NCI-H510A (cell line): Measurements from ENCODE around the gene WDR35.

ENCODE experiments used
- DNase-seq: peaks from one replicate; lab custom pipeline; 2025; lab: John Stamatoyannopoulos, UW

The WDR35 gene

GRCh38 chr2:19989667-19990415, at the start of gene WDR35:
Gene WDR35 (minus strand): TSS chr2:19990105. CDS start chr2:19990015, 90 bp downstream.
- peak; percentile 92 for DNase-seq

DNA sequence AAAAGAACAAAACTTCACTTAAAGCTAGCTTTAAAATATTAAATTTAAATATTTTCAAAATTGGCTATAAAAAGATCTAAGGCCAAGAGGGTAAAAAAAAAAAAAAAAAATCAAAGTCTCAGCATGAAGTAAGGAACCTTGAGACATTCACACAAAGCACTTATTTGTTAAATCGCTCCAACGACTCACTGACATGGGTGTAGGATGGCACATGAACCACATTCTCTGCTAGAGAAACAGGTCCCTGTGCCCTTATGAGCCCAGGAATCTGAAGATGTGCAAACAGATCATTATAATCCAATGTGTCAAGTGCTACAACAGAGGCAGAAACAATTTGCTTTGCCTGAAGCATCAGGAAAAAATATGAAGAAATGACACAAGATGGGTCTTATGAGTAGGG, 47.8 kb upstream of the WDR35 start:
- DNase-seq, result no peak

DNA sequence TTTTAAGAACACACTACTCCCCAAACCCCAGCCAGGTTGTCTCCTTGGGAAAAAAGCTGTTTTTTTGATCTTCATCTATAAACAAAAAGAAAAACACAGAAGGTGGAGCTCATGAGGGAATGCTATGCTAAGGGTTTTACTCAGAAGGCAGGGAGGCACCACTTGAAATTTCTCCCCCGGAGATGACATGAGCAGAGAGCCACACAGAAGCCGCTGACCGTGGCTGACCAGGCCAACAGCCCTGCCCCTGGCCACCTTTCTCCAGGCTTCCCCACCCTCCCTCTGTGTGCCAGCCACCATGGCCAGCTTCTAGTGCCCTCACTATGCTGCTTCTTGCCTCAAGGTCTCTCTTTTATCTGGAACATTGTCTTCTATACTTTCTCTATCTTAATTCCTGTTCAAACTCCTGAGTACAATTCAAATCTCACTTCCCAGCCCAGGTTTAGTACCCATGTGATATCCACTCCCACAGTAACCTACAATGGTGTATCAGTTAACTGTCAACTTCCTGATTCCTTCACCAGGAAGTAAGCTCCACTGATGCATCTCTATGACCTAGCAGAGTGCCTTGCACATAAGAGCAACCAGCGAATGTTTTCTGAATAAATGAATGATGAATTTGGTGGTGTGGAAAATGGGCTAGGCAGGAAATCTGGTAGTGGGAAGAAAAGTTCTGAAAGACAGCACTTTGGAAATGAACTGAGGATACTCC, 46.2 kb upstream of the WDR35 start:
- no peak for DNase-seq

GRCh38 chr2:20034821-20035220, 44.9 kb upstream of the WDR35 start:
- DNase-seq, result no peak

DNA sequence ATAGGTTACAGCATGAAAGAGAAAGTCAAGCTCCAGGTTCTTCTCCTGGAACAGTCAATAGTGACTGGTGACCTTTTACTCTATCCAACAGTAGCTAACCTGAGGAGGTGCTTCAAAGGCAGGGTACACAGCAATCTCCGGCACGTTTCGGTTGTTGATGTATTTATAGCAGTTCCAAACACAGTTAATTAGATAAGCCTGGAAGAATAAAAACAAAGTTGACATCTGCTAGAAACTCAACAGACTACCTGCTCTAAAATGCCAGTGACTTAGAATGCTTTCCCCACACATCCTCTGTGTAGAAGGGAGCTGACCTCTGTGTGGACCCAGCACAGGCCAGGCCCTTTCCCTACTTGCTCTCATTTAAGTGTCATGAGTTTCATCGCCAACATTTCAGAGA, 44.3 kb upstream of the WDR35 start:
- DNase-seq, result no peak

DNA sequence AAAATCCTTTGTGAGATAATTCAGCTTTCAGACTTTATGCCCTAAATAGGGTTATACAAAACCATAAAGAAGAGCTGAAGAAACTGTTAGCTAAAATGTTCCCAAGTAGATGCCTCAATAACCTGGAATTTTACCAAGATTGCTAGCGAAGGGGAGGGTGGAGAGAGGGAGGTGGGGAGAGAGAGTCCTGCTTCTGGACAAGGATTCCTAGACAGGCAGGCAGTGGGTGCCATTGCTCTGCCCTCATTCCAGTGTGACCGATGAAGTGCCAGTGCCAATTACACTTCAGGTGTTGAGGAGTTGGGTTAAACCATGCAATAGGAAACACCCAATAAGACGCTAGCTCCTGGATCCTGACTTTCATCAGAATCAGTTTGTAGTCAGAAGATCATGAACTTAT, 43.4 kb upstream of the WDR35 start:
- DNase-seq, result no peak

GRCh38 chr2:20030224-20030623, 40.3 kb upstream of the WDR35 start:
- no peak for DNase-seq

- DNase-seq, result no peak
These were observed 38.0 kb upstream of the WDR35 start for GRCh38 chr2:20027705-20028434.

- no peak for DNase-seq
These were observed 37.4 kb upstream of the WDR35 start for GRCh38 chr2:20027260-20027677.

- DNase-seq, result no peak
These were observed 35.3 kb upstream of the WDR35 start for GRCh38 chr2:20025065-20025786.

DNA sequence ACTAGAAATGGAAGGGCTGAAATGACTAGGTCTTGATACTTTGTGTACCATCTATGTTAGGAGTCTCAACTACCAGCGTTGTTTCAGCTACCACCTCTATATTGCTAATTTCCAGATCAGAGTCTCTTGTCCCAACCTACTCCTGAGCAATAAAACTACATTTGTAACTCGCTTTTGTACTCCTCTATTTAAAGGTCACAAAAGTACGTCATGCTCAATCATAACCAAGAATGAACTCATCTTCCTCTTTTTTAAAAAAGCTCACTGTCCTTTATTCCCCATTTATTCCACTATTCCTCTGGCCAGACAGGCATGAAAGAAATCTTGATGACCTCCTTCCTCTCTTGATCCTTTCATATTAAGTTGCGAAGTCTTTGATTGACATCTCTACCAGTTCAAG, 33.8 kb upstream of the WDR35 start:
- no peak for DNase-seq

DNA sequence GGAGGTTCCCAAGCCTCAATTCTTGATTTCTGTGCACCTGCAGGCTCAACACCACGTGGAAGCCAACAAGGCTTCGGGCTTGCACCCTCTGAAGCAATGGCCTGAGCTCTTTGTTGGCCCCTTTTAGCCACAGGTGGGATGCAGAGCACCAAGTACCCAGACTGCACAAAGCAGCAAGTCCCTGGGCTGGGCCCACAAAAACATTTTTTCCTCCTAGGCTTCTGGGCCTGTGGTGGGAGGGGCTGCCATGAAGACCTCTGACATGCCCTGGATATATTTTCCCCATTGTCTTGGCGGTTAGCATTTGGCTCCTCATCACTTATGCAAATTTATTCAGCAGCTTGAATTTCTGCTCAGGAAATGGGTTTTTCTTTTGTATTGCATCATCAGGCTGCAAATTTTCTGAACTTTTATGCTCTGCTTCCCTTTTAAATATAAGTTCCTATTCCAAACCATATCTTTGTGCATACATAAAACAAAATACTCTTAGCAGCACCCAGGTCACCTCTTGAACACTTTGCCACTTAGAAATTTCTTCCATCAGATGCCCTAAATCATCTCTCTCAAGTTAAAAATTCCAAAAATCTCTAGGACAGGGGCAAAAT, 31.6 kb upstream of the WDR35 start:
- no peak for DNase-seq

DNA sequence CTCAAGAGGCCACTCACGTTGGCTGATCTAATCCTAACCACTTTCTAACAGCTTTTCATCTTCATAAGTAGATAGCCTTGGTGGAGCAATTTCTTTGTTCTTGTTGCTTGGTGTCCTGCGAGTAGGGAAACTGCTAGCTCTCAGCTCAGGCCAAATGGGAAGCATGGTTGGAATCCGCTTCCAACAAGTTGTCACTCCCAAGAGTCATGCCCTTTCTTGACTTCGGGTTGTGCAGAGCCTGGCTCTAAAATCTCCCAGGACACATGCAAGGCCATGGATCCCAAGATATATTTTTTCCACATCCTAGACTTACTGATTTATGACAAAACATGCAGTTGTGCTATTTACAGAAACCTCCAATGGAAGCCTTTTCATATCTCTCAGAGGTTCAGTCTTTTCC, 29.8 kb upstream of the WDR35 start:
- no peak for DNase-seq

DNA sequence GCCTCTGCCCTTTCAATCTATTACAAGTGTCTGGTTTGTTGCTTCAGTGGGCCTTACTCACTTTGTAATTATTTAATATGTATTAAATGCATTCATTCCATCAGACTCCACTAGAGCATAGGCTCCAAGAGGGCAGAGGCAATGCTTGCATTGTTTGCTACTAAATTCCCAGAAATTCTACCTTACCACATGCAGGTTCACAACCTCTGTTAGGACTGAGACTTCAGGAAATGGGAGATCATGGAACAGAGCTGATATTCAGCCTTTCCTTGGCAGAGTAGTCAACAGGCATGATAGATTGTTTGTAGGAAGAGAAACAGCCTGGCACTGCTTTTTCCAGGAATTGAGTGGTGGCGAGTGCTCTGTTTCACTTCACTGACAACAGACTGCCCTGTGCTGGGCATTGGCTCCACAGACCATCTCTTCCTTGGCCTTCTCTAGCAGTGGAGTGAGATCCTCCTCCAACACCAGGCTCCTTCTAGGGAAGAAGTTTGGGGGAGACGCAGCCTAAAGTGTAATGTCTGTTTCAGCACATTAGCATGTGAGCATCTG, 28.8 kb upstream of the WDR35 start:
- DNase-seq, result no peak

DNA sequence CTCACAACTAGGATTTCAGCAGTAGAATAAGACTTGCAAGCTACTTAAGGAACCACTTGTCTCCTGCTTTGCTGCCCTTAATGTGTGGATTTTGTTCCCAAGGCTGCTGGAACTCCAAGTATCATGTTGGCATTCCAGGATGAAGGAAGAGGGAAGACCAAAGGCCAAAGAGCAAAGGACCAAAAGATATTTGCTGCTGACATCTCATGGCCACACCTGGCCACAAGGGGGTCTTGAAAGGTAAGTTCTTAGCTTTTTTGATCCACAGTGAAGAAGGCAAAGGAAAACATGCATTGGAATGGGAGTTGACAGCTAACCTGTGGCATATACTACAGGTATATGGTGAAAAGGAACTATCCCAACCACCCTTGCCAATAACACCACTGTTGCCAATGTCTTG, 26.4 kb upstream of the WDR35 start:
- no peak for DNase-seq

DNA sequence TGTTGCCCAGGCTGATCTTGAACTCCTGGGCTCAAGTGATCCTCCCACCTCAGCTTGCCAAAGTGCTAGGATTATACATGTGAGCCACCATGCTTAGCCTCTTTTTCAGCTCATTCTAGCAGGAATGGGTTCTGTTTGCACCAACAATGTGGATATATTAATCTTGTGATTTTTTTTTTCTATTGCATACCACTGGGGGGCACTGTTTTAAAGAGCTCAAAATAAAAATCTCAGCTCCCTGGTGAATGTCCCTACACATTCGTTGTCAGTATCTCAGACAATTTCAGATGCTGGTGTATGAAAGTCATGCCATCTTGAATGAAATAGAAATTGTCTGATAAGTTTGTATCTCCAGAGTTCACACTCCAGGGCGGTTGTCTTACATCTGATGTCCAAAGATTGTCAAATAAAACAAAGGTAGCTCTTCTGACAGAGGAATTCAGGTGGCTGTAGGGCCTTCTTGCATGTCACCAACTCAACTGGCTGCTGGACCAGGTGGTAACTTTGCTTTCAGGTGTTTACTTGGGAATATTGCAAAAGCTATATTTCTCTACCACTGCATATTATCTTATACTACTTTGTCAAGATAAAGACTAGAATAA, 25.7 kb upstream of the WDR35 start:
- DNase-seq, result peak; percentile 17

GRCh38 chr2:20013126-20013849, 23.4 kb upstream of the WDR35 start:
- DNase-seq, result no peak

DNA sequence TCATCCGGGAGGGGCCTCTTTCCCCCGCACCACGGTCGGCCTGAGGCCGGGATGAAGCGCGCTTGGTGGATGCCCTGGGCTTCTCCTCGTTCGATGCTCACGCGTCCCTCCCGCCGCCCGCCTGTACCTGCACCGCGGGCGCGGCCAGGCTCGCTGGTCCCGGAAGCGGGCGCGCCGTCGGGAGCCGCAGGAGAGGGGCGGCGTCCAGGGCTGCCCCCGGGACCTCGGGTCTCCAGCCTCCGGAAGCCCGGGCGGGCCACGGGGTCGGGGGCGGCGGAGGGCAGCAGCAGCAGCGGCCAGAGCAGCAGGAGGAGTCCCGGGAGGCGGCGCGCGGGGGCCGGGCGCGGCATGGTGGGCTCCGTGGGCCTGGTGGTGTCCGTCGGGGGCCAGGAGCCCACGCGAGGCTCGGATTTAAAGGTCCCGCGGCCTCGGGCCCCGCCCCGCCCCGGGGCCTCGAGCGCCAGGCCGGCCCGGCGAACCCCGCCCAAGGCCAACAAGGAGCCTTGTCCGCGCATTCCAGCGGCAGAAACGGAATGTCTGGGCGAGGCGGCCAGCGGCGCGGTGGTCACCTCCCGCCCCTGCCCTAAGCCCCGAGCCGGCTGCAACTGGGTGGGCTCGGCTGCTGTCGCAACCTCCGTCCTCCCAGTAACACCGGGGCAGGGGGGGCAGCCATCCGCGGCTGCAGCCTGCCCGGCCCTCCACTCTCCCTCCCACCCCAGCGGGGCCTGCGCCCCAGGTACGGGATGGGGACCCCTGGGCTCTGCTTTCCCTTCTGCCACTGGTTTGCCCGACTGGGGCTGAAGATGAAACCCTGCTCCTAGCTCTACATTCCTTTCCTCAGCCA, 22.6 kb upstream of the WDR35 start, which contains the start of gene MATN3:
TSS of gene MATN3 (minus strand) at position 387 of the 844 bp plus-strand sequence. CDS start at position 350, 37 bp downstream.
- DNase-seq, result no peak

GRCh38 chr2:20012032-20012281, 22.1 kb upstream of the WDR35 start:
- DNase-seq, result no peak
